Measurements from ENCODE around the gene TIGIT. TPM values are rescaled to one million over a fixed set of nuclear protein-coding genes. Genes with fewer than 3 reads are reported as not detected.

The TIGIT gene
- polyA plus RNA-seq, 5 donors, result 0.14 to 0.58 (median 0.25) TPM

GRCh38 chr3:114351123-114351821 is 57.4 kb downstream of the TIGIT start:
- DNase-seq, result no peak

GRCh38 chr3:114351822-114352145 is 58.0 kb downstream of the TIGIT start:
- DNase-seq, result no peak

- DNase-seq, result no peak
These were observed 61.8 kb downstream of the TIGIT start for GRCh38 chr3:114355653-114356052.

- peak; percentile 45 to 64 for DNase-seq
These were observed 62.2 kb downstream of the TIGIT start for GRCh38 chr3:114356066-114356465.

GRCh38 chr3:114356525-114356924 is 62.7 kb downstream of the TIGIT start:
- no peak for DNase-seq

Other genes with a start within 250 kb of the TIGIT start
- gene CCDC191, start 237.5 kb upstream of the TIGIT start, polyA plus RNA-seq (ENCODE audit: insufficient read depth in 1 of 5, insufficient read length in 5 of 5, low replicate concordance in 1 of 5), result 10 to 100 TPM; 15.6 to 24.6 (median 21.5) TPM
- gene QTRT2, start 237.3 kb upstream of the TIGIT start, polyA plus RNA-seq (ENCODE audit: insufficient read depth in 1 of 5, insufficient read length in 5 of 5, low replicate concordance in 1 of 5), result 10 to 100 TPM; 23.5 to 38.4 (median 34.4) TPM
- not detected for gene DRD3, start 115.0 kb upstream of the TIGIT start, polyA plus RNA-seq (ENCODE audit: insufficient read depth in 1 of 5, insufficient read length in 5 of 5, low replicate concordance in 1 of 5)
- under 1 TPM; 0.09 to 0.16 (median 0.10) TPM for gene ZNF80, start 56.5 kb upstream of the TIGIT start, polyA plus RNA-seq (ENCODE audit: insufficient read depth in 1 of 5, insufficient read length in 5 of 5, low replicate concordance in 1 of 5)

Data from right lung (tissue), 5 donors.